ENCODE data around the gene KIFAP3.

DNA sequence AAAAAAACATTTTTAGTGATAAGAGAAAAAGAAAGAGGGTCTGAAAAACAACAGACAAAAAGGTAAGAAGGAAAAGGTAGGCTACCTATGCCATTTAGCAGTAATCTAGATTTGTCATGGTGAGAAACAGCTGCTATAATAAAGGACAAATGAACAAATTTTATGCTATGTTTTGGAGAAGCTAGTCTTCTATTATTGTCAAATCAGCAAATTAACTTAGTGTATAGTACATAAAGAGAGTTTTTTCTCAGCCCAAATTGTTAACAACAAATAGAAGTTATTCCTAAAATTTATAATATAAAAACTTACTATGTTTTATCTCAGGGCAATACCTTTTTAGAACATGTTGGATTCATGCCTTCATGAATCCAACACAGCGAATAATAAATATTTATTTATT lies 88.7 kb downstream of the KIFAP3 start:
- TF ChIP-seq, protein P1, sequence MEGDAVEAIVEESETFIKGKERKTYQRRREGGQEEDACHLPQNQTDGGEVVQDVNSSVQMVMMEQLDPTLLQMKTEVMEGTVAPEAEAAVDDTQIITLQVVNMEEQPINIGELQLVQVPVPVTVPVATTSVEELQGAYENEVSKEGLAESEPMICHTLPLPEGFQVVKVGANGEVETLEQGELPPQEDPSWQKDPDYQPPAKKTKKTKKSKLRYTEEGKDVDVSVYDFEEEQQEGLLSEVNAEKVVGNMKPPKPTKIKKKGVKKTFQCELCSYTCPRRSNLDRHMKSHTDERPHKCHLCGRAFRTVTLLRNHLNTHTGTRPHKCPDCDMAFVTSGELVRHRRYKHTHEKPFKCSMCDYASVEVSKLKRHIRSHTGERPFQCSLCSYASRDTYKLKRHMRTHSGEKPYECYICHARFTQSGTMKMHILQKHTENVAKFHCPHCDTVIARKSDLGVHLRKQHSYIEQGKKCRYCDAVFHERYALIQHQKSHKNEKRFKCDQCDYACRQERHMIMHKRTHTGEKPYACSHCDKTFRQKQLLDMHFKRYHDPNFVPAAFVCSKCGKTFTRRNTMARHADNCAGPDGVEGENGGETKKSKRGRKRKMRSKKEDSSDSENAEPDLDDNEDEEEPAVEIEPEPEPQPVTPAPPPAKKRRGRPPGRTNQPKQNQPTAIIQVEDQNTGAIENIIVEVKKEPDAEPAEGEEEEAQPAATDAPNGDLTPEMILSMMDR (IDR thresholded peaks at IDR 0.05; ENCODE audit: insufficient read depth, low read length, poor library complexity, severe bottlenecking): no peak
- TF ChIP-seq EZH2phosphoT487 (conservative IDR thresholded peaks at IDR 0.05; ENCODE audit: low read length): no peak

Measured in SU-DHL-6 (cell line).